Fibroblast of pulmonary artery (primary cell): ENCODE results near the gene NOP16.

ENCODE experiments used
- DNase-seq: peaks from one replicate; pipeline ENCODE4 v3.0.0-alpha.2; 2010; ENCODE audit warnings: low read depth
- H3K4me3 ChIP-seq: replicated peaks from 2 replicates; pipeline ENCODE4 v1.5.1; 2011; ENCODE audit warnings: low read depth, mild to moderate bottlenecking, control low read depth, low read length, moderate library complexity
- TF ChIP-seq, protein P1 (sequence below): IDR thresholded peaks from 2 replicates; pipeline ENCODE4 v1.5.1; 2011; ENCODE audit warnings: mild to moderate bottlenecking, control low read depth, low read length, inconsistent platforms; ENCODE audit errors: missing control alignments

Gene NOP16

DNA sequence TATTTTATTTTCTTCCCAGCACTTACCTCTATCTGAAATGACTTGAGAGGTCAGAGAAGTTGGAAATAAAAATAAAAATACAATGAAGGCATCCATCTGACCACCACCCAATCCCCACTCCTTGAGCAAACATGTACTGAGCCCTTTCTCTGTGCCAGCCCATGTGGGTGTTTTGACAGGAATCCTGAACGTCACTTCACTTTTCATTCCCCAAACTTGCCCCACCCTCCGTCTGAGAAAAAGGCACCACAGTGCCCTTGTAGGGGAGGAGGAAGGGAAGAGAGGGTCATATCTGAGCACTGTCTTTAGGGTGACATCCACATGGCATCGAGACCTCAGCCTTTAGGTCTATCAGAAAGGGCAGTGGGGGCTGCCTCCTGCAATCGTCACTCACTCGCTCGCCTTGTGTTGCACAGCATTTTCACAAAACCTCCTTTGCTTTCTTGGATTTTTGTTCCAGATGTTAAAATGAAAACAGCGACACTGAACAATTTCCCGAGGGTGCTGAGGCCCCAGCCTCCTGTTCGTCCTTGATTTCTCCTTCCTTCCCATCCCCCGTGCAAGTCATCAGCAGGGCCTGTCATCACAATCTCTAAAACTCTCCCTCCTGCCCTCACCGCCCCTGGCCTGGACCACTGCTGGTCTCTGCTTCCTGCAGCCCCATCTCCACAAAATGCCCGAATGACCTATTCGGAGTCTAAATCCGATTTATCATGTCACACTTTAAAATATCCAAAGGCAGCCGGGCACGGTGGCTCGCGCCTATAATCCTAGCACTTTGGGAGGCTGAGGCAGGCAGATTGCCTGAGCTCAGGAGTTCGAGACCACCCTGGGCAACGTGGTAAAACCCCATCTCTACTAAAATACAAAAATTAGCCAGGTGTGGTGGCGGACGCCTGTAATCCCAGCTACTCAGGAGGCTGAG lies 13.1 kb upstream of the NOP16 start:
- H3K4me3 ChIP-seq = no peak overlapping the region
- TF ChIP-seq, protein P1, sequence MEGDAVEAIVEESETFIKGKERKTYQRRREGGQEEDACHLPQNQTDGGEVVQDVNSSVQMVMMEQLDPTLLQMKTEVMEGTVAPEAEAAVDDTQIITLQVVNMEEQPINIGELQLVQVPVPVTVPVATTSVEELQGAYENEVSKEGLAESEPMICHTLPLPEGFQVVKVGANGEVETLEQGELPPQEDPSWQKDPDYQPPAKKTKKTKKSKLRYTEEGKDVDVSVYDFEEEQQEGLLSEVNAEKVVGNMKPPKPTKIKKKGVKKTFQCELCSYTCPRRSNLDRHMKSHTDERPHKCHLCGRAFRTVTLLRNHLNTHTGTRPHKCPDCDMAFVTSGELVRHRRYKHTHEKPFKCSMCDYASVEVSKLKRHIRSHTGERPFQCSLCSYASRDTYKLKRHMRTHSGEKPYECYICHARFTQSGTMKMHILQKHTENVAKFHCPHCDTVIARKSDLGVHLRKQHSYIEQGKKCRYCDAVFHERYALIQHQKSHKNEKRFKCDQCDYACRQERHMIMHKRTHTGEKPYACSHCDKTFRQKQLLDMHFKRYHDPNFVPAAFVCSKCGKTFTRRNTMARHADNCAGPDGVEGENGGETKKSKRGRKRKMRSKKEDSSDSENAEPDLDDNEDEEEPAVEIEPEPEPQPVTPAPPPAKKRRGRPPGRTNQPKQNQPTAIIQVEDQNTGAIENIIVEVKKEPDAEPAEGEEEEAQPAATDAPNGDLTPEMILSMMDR = no peak
- no peak for DNase-seq

DNA sequence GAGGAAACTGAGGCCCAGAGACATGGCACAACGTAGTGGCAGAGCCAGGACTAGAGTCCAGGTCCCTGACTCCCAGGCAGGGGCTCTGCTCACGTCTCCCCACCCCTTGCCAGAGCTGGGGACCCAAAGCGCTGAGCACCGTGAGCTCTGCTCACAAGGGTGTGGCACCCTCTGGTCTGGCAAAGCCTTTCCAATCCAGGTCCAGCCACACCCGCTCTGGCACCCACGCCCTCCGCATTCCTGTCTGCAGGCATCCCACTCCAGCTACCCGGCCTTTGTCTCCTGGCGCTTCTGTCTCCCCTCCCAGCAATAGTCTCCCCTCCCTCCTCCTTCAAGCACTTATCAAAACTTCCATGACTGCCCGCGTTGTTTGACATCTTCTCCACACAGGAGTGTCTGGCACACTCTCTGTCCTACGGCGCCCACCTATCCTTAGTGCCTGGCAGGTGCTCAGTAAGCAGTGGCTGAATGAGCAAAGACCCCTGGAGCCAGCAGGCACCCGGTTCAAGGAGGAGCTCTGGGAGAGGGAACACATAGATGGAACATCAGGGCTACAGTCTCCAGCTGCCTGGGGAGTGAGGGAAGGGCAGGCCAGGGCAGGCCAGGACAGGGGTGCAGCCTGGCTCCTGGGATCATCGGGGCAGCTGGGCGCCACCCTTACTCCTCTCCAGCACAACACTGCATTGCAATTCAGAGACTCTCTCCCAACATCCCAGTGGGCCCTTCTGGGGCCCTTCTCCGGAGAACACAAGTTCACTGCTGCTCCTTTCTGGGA lies 12.2 kb upstream of the NOP16 start:
- TF ChIP-seq, protein P1 = no peak
- DNase-seq = no peak
- no peak overlapping the region for H3K4me3 ChIP-seq

DNA sequence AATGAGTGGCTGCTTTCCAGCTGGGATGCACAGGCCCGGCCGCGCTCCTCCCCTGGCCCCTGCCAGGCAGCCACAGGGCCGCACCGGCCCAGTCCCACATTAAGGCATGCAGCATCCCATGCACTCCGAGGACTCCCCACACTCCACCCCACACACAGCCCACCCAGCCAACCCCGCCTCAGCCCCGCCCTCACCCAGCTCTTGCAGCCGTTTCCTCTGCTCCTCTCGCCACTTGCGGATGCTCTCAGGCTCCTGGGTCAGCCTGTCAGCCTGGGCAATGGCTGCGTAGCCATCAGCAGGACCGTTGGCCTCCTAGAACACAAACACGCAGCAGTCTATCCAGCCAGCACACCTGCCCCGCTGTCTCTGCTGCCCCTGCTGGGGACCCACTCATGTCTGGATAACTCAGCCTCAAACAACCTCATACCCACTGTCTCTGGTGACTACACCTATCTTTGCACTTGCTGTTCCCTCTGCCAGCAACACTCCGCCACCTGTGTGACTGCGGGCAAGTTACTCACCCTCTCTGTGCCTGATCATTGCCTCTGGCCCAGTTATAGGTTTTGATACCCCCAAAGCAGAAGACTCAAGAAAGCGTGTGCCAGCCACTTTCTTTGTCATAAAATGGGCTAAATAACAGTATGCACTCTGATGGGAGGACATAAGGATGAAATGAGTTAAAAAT lies 9.5 kb upstream of the NOP16 start:
- TF ChIP-seq, protein P1 = no peak
- no peak overlapping the region for H3K4me3 ChIP-seq
- DNase-seq = no peak

DNA sequence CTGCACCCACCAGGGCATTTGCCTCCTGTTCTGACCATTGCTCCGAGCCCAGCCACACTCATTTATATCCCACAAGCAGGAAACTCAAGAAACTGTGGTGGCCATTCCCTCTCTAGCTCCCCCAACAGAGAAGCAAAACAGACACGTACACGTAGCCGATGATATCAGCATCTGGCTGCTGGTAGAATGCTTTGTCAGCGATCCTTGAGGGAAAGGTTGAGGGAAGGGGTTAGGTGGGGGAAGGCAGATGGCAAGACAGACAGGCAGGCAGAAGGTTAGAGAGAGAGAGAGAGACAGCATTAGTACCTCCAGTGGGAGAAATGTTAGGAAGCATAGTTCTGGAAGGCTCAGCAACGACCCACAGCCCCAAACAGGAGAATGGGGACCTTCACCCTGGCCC lies 7.9 kb upstream of the NOP16 start:
- H3K4me3 ChIP-seq = no peak overlapping the region
- TF ChIP-seq, protein P1 = no peak
- DNase-seq = no peak

DNA sequence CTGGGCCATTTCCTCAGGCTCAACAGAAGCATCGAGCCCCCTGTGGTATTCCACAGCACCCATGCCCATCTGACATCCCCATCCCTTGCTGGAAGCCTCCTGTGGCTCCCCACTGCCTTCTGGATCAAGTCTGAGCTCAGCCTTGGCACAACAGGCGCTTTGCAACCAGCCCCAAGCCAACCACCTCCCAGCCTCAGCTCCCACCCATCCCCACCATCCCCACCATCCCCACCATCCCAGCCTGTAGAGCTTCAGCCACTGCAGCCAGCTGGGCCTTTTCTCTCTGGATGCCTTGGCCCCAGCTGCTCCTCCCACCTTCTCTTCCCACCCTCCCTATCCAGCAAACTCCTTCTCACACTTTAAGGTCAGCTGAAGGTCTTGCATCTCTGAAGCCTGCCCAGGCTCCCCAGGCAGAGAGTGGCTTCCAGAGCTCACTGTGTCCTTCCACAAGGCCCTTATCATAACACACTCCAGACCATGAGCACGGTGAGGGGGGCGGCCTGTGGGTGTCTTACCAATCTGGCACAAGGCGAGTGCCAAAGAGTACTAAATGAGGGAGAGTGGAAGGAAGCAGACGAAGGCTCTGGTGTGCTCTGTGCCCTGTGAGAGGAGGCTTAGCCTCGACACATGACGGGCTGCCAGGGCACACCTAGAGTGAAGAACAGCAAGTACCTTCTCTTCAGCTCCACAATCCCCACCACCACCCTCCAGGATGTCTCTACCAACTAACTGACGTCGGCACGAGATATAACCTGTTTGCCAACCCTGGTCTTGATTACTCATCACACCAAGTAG lies 6.7 kb upstream of the NOP16 start:
- TF ChIP-seq, protein P1 = no peak
- no peak for DNase-seq
- no peak overlapping the region for H3K4me3 ChIP-seq

DNA sequence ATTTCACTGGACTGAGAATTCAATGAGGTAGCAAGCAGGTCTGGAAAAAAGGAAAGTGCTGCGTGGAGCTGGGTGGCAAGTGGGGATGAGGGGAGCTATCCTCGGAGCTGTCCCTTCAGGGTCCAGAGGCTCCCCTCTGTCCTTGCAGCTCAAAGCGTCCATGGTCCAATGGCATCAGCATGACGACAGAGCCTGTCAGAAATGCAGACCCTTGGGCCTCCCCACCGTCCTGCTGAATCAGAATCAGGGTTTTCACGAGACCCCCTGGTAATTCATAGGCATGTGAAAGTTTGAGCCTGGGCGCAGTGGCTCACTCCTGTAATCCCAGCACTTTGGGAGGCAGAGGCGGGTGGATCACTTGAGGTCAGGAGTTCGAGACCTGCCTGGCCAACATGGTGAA lies 5.7 kb upstream of the NOP16 start:
- no peak for DNase-seq
- TF ChIP-seq, protein P1 = no peak
- no peak overlapping the region for H3K4me3 ChIP-seq
